ENCODE measurements around the gene SMTN.
"Not testable (repeated sequence)": the region's sequence is repeated elsewhere in the genome, so short reads cannot be mapped to it uniquely, and the experiment has no call there.

SMTN gene

GRCh38 chr22:31104869-31105268 lies 23.8 kb downstream of the SMTN start:
- no peak for DNase-seq (ENCODE audit: low read depth)

GRCh38 chr22:31105282-31105929 lies 24.3 kb downstream of the SMTN start:
- DNase-seq (ENCODE audit: low read depth) = no peak

GRCh38 chr22:31106001-31106571 lies 25.0 kb downstream of the SMTN start:
- DNase-seq (ENCODE audit: low read depth) = peak; percentile 46

- DNase-seq (ENCODE audit: low read depth) = peak; percentile 74
Measured at GRCh38 chr22:31106731-31107177, 25.6 kb downstream of the SMTN start.

GRCh38 chr22:31107178-31107893 lies 26.2 kb downstream of the SMTN start, which contains the start of gene SELENOM:
SELENOM (minus strand) TSS chr22:31107568; CDS start chr22:31107505, 63 bp downstream.
- peak; percentile 99 for DNase-seq (ENCODE audit: low read depth)

GRCh38 chr22:31107894-31108218 lies 26.7 kb downstream of the SMTN start:
- no peak for DNase-seq (ENCODE audit: low read depth)

GRCh38 chr22:31112547-31113091 lies 31.5 kb downstream of the SMTN start:
- DNase-seq (ENCODE audit: low read depth) = not testable (repeated sequence)

GRCh38 chr22:31118046-31118820 lies 37.1 kb downstream of the SMTN start:
- DNase-seq (ENCODE audit: low read depth) = no peak

GRCh38 chr22:31119026-31119717 lies 38.1 kb downstream of the SMTN start:
- no peak for DNase-seq (ENCODE audit: low read depth)

- DNase-seq (ENCODE audit: low read depth) = no peak
Measured at GRCh38 chr22:31120230-31120629, 39.1 kb downstream of the SMTN start.

GRCh38 chr22:31120642-31121041 lies 39.5 kb downstream of the SMTN start:
- no peak for DNase-seq (ENCODE audit: low read depth)

GRCh38 chr22:31121403-31121802 lies 40.3 kb downstream of the SMTN start:
- DNase-seq (ENCODE audit: low read depth) = no peak

GRCh38 chr22:31122196-31122531 lies 41.0 kb downstream of the SMTN start:
- DNase-seq (ENCODE audit: low read depth) = no peak

GRCh38 chr22:31122532-31123291 lies 41.6 kb downstream of the SMTN start, which contains the start of gene INPP5J:
INPP5J (plus strand) TSS chr22:31122966; CDS start chr22:31123015, 49 bp downstream.
- peak; percentile 72 for DNase-seq (ENCODE audit: low read depth)

GRCh38 chr22:31123292-31123602 lies 42.1 kb downstream of the SMTN start:
- no peak for DNase-seq (ENCODE audit: low read depth)

- no peak for DNase-seq (ENCODE audit: low read depth)
Measured at GRCh38 chr22:31124290-31124689, 43.2 kb downstream of the SMTN start.

- DNase-seq (ENCODE audit: low read depth) = no peak
Measured at GRCh38 chr22:31124811-31125465, 43.8 kb downstream of the SMTN start.

- DNase-seq (ENCODE audit: low read depth) = no peak
Measured at GRCh38 chr22:31125521-31126117, 44.5 kb downstream of the SMTN start.

- no peak for DNase-seq (ENCODE audit: low read depth)
Measured at GRCh38 chr22:31126128-31126868, 45.2 kb downstream of the SMTN start.

GRCh38 chr22:31126869-31127175 lies 45.7 kb downstream of the SMTN start:
- DNase-seq (ENCODE audit: low read depth) = no peak
